ENCODE measurements around the gene LSP1. TPM values are rescaled to one million over a fixed set of nuclear protein-coding genes. Genes with fewer than 3 reads are reported as not detected.
"Not testable (repeated sequence)": the region's sequence is repeated elsewhere in the genome, so short reads cannot be mapped to it uniquely, and the experiment has no call there.

LSP1 gene
- total RNA-seq, 1 donor from 2014 or later = 2.5 TPM

DNA sequence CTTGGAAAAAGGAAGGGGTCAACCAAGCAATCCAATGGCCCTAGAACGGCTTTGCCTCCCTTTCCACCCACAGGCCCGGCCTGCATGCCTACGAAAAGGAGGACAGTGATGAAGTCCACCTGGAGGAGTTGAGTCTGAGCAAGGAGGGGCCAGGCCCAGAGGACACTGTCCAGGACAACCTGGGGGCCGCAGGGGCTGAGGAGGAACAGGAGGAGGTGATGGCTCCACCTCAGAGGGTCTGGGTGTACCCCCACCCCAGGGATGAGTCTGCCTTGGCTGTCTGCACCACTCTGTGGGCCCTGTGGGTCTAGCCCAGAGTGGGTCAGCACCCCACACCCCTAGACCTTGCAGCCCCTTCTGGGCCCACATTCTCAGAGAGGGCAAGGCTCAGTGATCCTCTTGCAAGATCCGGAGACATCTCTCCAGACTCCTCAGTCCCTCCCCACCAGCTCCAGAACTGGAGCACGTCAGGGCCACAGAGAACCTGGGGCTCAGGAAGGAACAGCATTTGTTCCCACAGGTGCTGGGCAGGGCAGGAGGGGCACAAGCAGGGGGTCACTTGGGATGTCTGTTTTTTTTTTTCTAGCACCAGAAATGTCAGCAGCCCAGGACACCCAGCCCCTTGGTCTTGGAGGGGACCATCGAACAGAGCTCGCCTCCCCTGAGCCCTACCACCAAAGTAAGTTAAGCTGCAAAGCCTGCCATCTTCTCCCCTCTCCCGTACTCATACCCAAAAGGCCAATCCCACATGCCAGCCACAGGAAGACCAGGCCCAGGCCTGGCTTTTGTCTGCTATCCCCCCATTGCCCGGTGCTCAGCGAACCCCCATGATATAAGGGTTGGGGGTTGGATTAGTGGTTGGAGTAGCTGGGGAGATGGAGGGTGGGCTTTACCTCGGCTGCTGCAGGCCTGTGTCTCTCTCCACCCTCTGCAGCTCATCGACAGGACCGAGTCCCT, 30.7 kb downstream of the LSP1 start:
- no peak for DNase-seq

DNA sequence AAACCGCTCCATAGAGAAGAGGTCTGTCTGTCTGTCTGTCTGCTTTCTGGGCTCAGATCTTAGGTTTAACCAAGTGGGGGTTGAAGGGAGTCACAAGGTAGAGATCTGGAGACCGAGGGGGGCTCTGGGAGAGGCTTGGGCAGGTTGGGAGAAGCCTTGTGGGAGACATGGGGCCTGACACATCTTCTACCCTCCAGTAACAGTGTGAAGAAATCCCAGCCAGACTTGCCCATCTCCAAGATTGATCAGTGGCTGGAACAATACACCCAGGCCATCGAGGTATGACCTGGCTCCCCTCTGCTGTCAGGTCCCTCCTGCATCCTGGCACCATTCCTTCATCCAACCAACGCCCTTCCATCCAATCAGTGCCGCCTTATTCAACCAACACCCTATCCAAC, 31.4 kb downstream of the LSP1 start:
- Mint-ChIP-seq H3K4me1 (ENCODE audit: low read depth, unreplicated experiment) (no peaks in the 10 kb centered on the region), H3K36me3 (ENCODE audit: unreplicated experiment) (no peaks in the 10 kb centered on the region), H3K4me3 (ENCODE audit: unreplicated experiment) (no peak overlapping the region), H3K27ac (ENCODE audit: unreplicated experiment) (no peak overlapping the region), H3K27me3 (ENCODE audit: unreplicated experiment) (peaks cover 2% of the 10 kb centered on the region), H3K9me3 (ENCODE audit: unreplicated experiment) (no peaks in the 10 kb centered on the region)
- TF ChIP-seq, protein P1, sequence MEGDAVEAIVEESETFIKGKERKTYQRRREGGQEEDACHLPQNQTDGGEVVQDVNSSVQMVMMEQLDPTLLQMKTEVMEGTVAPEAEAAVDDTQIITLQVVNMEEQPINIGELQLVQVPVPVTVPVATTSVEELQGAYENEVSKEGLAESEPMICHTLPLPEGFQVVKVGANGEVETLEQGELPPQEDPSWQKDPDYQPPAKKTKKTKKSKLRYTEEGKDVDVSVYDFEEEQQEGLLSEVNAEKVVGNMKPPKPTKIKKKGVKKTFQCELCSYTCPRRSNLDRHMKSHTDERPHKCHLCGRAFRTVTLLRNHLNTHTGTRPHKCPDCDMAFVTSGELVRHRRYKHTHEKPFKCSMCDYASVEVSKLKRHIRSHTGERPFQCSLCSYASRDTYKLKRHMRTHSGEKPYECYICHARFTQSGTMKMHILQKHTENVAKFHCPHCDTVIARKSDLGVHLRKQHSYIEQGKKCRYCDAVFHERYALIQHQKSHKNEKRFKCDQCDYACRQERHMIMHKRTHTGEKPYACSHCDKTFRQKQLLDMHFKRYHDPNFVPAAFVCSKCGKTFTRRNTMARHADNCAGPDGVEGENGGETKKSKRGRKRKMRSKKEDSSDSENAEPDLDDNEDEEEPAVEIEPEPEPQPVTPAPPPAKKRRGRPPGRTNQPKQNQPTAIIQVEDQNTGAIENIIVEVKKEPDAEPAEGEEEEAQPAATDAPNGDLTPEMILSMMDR (IDR thresholded peaks at IDR 0.05; ENCODE audit: partially characterized antibody, unreplicated experiment) = no peak
- DNase-seq = no peak

More for the DNA sequence above, 30.7 kb downstream of the LSP1 start:
- Mint-ChIP-seq H3K27me3 (ENCODE audit: unreplicated experiment) (peaks cover 2% of the 10 kb centered on the region), H3K9me3 (ENCODE audit: unreplicated experiment) (no peaks in the 10 kb centered on the region), H3K4me1 (ENCODE audit: low read depth, unreplicated experiment) (no peaks in the 10 kb centered on the region), H3K4me3 (ENCODE audit: unreplicated experiment) (no peak overlapping the region), H3K27ac (ENCODE audit: unreplicated experiment) (no peak overlapping the region), H3K36me3 (ENCODE audit: unreplicated experiment) (no peaks in the 10 kb centered on the region)
- TF ChIP-seq, protein P1 (IDR thresholded peaks at IDR 0.05; ENCODE audit: partially characterized antibody, unreplicated experiment) = no peak

DNA sequence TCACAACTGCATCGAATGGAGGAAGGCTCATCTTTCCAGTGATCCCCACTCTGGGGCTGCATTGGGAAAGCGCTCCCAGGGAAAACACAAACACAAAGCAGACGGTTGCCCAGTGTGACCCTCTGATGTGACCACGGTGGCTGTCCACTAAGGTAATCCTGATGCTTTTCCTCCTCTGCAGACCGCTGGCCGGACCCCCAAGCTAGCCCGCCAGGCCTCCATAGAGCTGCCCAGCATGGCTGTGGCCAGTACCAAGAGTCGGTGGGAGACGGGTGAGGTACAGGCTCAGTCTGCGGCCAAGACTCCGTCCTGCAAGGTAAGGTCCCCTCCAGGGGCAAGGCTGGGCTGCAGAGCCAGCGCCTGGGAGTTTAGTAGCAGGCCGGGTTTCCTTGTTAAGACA, 33.7 kb downstream of the LSP1 start:
- not testable (repeated sequence) for H3K4me3 Mint-ChIP-seq (ENCODE audit: unreplicated experiment); H3K9me3 Mint-ChIP-seq (ENCODE audit: unreplicated experiment); H3K27ac Mint-ChIP-seq (ENCODE audit: unreplicated experiment); H3K27me3 Mint-ChIP-seq (ENCODE audit: unreplicated experiment); H3K4me1 Mint-ChIP-seq (ENCODE audit: low read depth, unreplicated experiment); H3K36me3 Mint-ChIP-seq (ENCODE audit: unreplicated experiment); DNase-seq

DNA sequence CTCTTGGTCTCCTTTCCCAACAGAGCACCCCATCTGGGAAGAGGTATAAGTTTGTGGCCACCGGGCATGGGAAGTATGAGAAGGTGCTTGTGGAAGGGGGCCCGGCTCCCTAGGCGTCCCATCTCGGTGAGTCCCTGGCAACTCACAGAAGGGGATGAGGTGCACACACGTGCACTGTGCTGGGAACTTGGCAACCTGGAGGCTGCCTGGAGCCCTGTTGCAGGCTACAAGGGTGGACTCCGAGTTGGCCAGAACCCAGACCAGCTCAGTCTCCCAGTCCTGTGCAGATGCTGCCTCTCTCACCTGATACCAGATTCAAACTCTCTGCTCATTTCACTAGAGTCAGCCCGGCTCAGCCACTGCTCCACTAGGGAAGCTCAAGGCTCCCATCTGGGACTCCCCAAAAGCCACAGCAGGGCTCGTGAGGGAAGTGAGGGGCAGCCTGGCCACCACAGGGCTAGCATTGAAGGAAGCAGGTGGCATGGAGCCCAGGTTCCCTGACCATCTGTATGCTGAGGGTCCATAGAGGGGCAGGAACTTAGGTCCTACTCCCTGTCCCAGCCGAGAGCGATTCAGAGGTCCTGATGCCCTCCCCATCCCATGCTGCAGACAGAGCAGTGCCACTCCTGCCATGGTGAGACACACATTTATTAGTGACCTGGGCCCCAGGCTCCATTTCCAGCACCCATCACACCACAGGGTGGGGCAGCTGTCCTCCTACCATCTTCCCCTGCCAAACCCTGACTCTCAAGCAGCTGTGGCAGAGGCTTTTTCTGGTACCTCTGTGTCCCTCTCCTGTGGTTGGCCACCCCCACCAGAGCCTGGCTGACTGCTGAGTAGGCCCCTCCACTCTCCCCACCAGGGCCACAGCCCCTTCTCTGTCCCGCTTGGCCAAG, 34.8 kb downstream of the LSP1 start:
- H3K36me3 Mint-ChIP-seq (ENCODE audit: unreplicated experiment) = no peaks in the 10 kb centered on the region
- no peak overlapping the region for H3K4me3 Mint-ChIP-seq (ENCODE audit: unreplicated experiment)
- H3K27me3 Mint-ChIP-seq (ENCODE audit: unreplicated experiment) = peaks cover 2% of the 10 kb centered on the region
- DNase-seq = no peak
- no peak overlapping the region for H3K27ac Mint-ChIP-seq (ENCODE audit: unreplicated experiment)
- H3K4me1 Mint-ChIP-seq (ENCODE audit: low read depth, unreplicated experiment) = no peaks in the 10 kb centered on the region
- H3K9me3 Mint-ChIP-seq (ENCODE audit: unreplicated experiment) = no peaks in the 10 kb centered on the region
- TF ChIP-seq, protein P1 (IDR thresholded peaks at IDR 0.05; ENCODE audit: partially characterized antibody, unreplicated experiment) = no peak

DNA sequence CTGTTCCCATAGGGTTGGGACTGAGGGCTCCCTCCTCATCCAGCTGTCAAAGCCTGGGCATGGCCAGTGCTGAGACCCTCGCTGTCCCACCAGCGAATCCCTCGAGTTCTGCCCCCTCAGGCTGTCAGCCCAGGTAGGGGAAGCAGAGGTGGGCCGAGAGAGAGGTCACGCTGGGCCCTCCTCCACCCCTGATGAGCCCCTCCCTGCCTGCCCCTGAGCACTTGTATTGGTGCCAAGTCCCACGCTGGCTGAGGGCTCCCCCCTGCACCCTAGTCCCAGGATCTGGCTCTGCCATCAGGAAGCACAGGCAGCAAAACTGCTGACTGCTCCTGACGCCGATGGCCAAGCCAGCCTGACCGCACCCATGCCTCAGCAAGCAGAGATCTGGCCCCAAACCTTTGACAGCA, 35.5 kb downstream of the LSP1 start:
- H3K27me3 Mint-ChIP-seq (ENCODE audit: unreplicated experiment) = peaks cover 2% of the 10 kb centered on the region
- no peak for DNase-seq
- H3K9me3 Mint-ChIP-seq (ENCODE audit: unreplicated experiment) = no peaks in the 10 kb centered on the region
- no peak overlapping the region for H3K27ac Mint-ChIP-seq (ENCODE audit: unreplicated experiment)
- H3K36me3 Mint-ChIP-seq (ENCODE audit: unreplicated experiment) = no peaks in the 10 kb centered on the region
- H3K4me1 Mint-ChIP-seq (ENCODE audit: low read depth, unreplicated experiment) = no peaks in the 10 kb centered on the region
- TF ChIP-seq, protein P1 (IDR thresholded peaks at IDR 0.05; ENCODE audit: partially characterized antibody, unreplicated experiment) = no peak
- no peak overlapping the region for H3K4me3 Mint-ChIP-seq (ENCODE audit: unreplicated experiment)

All from glutamatergic neuron (in vitro differentiated cells).